ENCODE measurements around the gene APBB1IP. TPM values are rescaled to one million over a fixed set of nuclear protein-coding genes. Genes with fewer than 3 reads are reported as not detected.

APBB1IP gene
- total and polyA plus RNA-seq, 2 of the 8 experiments (the other 6 are each of a cell fraction or from before 2014, with no cell fraction given): 0.05 TPM; not detected in 1

- DNase-seq (ENCODE audit: low read depth in 1 of 2, low spot score in 2 of 2): no peak
- no peak overlapping the region for H3K23ac ChIP-seq (ENCODE audit: insufficient read length)
- WGBS, 2 experiments (ENCODE audit: extremely low coverage in 1 of 2, insufficient coverage in 1 of 2, insufficient read length in 1 of 2, insufficient replicate concordance in 2 of 2, low coverage in 1 of 2, low lambda C conversion rate in 2 of 2, missing lambda C conversion rate in 1 of 2): 93% methylated on average over 5 of the region's 5 CpGs; no CpG with 5 or more reads in 1 of the 2 experiments
- TF ChIP-seq JUND (IDR thresholded peaks at IDR 0.05; ENCODE audit: low read length) (no peak), TEAD4 (IDR thresholded peaks at IDR 0.05; ENCODE audit: low read depth, low read length) (no peak), CTBP2 (IDR thresholded peaks at IDR 0.05; ENCODE audit: borderline replicate concordance, insufficient read depth, insufficient read length, low read length) (no peak), EZH2 (IDR thresholded peaks at IDR 0.05; ENCODE audit: low read depth, low read length, severe bottlenecking) (no peak), BCL11A (IDR thresholded peaks at IDR 0.05; ENCODE audit: low read depth in 2 of 2, low read length in 2 of 2) (no peak), SRF (IDR thresholded peaks at IDR 0.05; ENCODE audit: low read depth, low read length) (no peak), SAP30 (IDR thresholded peaks at IDR 0.05; ENCODE audit: insufficient read depth, insufficient replicate concordance, low read length) (no peak), PHF8 (conservative IDR thresholded peaks at IDR 0.05; ENCODE audit: low read depth, low read length) (no peak)
- TF ChIP-seq, protein P1, sequence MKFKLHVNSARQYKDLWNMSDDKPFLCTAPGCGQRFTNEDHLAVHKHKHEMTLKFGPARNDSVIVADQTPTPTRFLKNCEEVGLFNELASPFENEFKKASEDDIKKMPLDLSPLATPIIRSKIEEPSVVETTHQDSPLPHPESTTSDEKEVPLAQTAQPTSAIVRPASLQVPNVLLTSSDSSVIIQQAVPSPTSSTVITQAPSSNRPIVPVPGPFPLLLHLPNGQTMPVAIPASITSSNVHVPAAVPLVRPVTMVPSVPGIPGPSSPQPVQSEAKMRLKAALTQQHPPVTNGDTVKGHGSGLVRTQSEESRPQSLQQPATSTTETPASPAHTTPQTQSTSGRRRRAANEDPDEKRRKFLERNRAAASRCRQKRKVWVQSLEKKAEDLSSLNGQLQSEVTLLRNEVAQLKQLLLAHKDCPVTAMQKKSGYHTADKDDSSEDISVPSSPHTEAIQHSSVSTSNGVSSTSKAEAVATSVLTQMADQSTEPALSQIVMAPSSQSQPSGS (IDR thresholded peaks at IDR 0.05; ENCODE audit: low read length): no peak
- TF ChIP-seq, protein P2, sequence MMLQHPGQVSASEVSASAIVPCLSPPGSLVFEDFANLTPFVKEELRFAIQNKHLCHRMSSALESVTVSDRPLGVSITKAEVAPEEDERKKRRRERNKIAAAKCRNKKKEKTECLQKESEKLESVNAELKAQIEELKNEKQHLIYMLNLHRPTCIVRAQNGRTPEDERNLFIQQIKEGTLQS (IDR thresholded peaks at IDR 0.05; ENCODE audit: insufficient read depth, low read depth, low read length): no peak
Observed at GRCh38 chr10:26485150-26485941, 47.2 kb downstream of the APBB1IP start.

More at GRCh38 chr10:26485150-26485941, 47.2 kb downstream of the APBB1IP start:
- H2BK20ac ChIP-seq (ENCODE audit: low read length): no peak overlapping the region
- no peaks in the 10 kb centered on the region for H3K36me3 ChIP-seq (ENCODE audit: control insufficient read depth in 2 of 4, insufficient read depth in 4 of 4, low read length in 3 of 4)
- FAIRE-seq: no peak
- H3K27ac ChIP-seq (ENCODE audit: low read depth, low read length): no peak overlapping the region
- no peak overlapping the region for H3K4me2 ChIP-seq (ENCODE audit: insufficient read depth in 1 of 2, low read depth in 2 of 2, low read length in 2 of 2)
- no peaks in the 10 kb centered on the region for H3K79me2 ChIP-seq (ENCODE audit: control insufficient read depth in 1 of 2, insufficient read depth in 2 of 2, low read length in 2 of 2)
- H3K9me3 ChIP-seq (ENCODE audit: insufficient read depth in 2 of 2, low read depth in 1 of 2, low read length in 1 of 2): no peaks in the 10 kb centered on the region
- no peak overlapping the region for H2BK15ac ChIP-seq (ENCODE audit: low read length)
- no peak overlapping the region for H2BK12ac ChIP-seq (ENCODE audit: low read depth, low read length)
- no peak overlapping the region for H4K8ac ChIP-seq (ENCODE audit: extremely low read depth, insufficient read depth, low read length)
- H4K91ac ChIP-seq (replicated peaks; ENCODE audit: insufficient read length, low read length): no peak overlapping the region
- H3K23me2 ChIP-seq (ENCODE audit: low read depth, low read length): no peaks in the 10 kb centered on the region
- no peaks in the 10 kb centered on the region for H4K20me1 ChIP-seq (replicated peaks in 1 of 2; ENCODE audit: control insufficient read depth in 1 of 2, insufficient read depth in 2 of 2, low read length in 2 of 2)
- H2AFZ ChIP-seq (ENCODE audit: low read length): no peak overlapping the region
- H2AK5ac ChIP-seq (ENCODE audit: low read depth, low read length): no peak overlapping the region
- no peak overlapping the region for H3K4me3 ChIP-seq (ENCODE audit: extremely low read depth in 1 of 4, insufficient read depth in 2 of 4, low read depth in 3 of 4, low read length in 4 of 4)
- H3K79me1 ChIP-seq (ENCODE audit: low read depth, low read length): no peaks in the 10 kb centered on the region
- H2BK5ac ChIP-seq (ENCODE audit: low read depth, low read length): no peak overlapping the region
- H3K14ac ChIP-seq (ENCODE audit: insufficient read length): no peak overlapping the region
- ChIA-PET CTCF (ENCODE audit: partially characterized antibody) (no interaction called here), POLR2A (ENCODE audit: partially characterized antibody) (no interaction called here)
- H3K9ac ChIP-seq (replicated peaks in 1 of 4; ENCODE audit: extremely low read depth in 1 of 4, low read depth in 3 of 4, low read length in 3 of 4): no peak overlapping the region
- H3K4me1 ChIP-seq (replicated peaks in 1 of 4; ENCODE audit: control insufficient read depth in 3 of 4, insufficient read depth in 4 of 4, low read length in 3 of 4): no peaks in the 10 kb centered on the region
- H3K27me3 ChIP-seq (replicated peaks in 1 of 4; ENCODE audit: control insufficient read depth in 3 of 4, extremely low read depth in 1 of 4, insufficient read depth in 3 of 4, low read length in 3 of 4): no peaks in the 10 kb centered on the region
- H3K4ac ChIP-seq (replicated peaks; ENCODE audit: insufficient read length, low read depth, low read length): no peak overlapping the region
- no peak overlapping the region for H3K18ac ChIP-seq (ENCODE audit: extremely low read depth, low read length)
- no peak overlapping the region for H2BK120ac ChIP-seq (replicated peaks; ENCODE audit: low read depth, low read length)
- no peak overlapping the region for H3K56ac ChIP-seq (replicated peaks; ENCODE audit: insufficient read length, low read depth, low read length)
- H4K5ac ChIP-seq (ENCODE audit: insufficient read length, low read depth, low read length): no peak overlapping the region

All from H1 (cell line).